ENCODE data around the gene LHFPL6. TPM values are rescaled to one million over a fixed set of nuclear protein-coding genes. Genes with fewer than 3 reads are reported as not detected.

The LHFPL6 gene
- total RNA-seq, 1 experiment from 2014 or later: 8.9 TPM

DNA sequence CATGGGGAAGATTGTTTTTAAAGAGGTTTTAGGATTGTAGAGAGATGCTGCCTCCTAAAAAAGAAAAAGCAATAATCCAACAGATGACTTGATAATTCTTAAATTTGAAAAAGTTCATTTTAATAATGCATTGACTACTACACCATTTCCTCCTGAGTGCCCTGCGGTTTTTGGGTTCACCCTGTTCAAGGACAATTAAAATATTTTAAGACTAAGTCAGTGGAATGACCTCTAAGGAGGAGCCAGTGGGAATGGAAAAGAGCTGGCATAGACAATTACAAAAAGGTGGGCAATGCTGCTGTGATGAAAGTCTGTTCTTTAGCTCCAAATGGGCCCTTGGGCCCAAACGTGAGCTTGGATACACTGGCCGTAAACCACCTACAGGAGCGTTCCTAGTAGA, 217.8 kb downstream of the LHFPL6 start:
- Mint-ChIP-seq H3K27ac (ENCODE audit: low read depth, unreplicated experiment) (no peak overlapping the region), H3K4me1 (ENCODE audit: insufficient read depth, unreplicated experiment) (no peaks in the 10 kb centered on the region), H3K4me3 (ENCODE audit: unreplicated experiment) (no peak overlapping the region), H3K9me3 (ENCODE audit: unreplicated experiment) (no peaks in the 10 kb centered on the region), H3K27me3 (ENCODE audit: insufficient read depth, unreplicated experiment) (no peaks in the 10 kb centered on the region), H3K36me3 (ENCODE audit: insufficient read depth, unreplicated experiment) (no peaks in the 10 kb centered on the region)
- TF ChIP-seq, protein P1, sequence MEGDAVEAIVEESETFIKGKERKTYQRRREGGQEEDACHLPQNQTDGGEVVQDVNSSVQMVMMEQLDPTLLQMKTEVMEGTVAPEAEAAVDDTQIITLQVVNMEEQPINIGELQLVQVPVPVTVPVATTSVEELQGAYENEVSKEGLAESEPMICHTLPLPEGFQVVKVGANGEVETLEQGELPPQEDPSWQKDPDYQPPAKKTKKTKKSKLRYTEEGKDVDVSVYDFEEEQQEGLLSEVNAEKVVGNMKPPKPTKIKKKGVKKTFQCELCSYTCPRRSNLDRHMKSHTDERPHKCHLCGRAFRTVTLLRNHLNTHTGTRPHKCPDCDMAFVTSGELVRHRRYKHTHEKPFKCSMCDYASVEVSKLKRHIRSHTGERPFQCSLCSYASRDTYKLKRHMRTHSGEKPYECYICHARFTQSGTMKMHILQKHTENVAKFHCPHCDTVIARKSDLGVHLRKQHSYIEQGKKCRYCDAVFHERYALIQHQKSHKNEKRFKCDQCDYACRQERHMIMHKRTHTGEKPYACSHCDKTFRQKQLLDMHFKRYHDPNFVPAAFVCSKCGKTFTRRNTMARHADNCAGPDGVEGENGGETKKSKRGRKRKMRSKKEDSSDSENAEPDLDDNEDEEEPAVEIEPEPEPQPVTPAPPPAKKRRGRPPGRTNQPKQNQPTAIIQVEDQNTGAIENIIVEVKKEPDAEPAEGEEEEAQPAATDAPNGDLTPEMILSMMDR (IDR thresholded peaks at IDR 0.05; ENCODE audit: unreplicated experiment): no peak
- ChIA-PET CTCF (no interaction called here), POLR2A (no interaction called here)
- BruUV-seq (replicated peaks): no TSS peak
- intact Hi-C loops (cut with micrococcal nuclease): no loop called here
- DNase-seq (ENCODE audit: unreplicated experiment): no peak

GRCh38 chr13:39381456-39381855, 221.5 kb downstream of the LHFPL6 start:
- Mint-ChIP-seq H3K4me3 (ENCODE audit: unreplicated experiment) (no peak overlapping the region), H3K4me1 (ENCODE audit: insufficient read depth, unreplicated experiment) (no peaks in the 10 kb centered on the region), H3K9me3 (ENCODE audit: unreplicated experiment) (no peaks in the 10 kb centered on the region), H3K27ac (ENCODE audit: low read depth, unreplicated experiment) (no peak overlapping the region), H3K27me3 (ENCODE audit: insufficient read depth, unreplicated experiment) (no peaks in the 10 kb centered on the region), H3K36me3 (ENCODE audit: insufficient read depth, unreplicated experiment) (no peaks in the 10 kb centered on the region)
- TF ChIP-seq, protein P1 (IDR thresholded peaks at IDR 0.05; ENCODE audit: unreplicated experiment): no peak
- POLR2A ChIA-PET: no interaction called here
- BruUV-seq (replicated peaks): no TSS peak
- intact Hi-C loops (cut with micrococcal nuclease): no loop called here
- CTCF ChIA-PET: no interaction called here
- DNase-seq (ENCODE audit: unreplicated experiment): no peak

- BruUV-seq (replicated peaks): no TSS peak
- Mint-ChIP-seq H3K36me3 (ENCODE audit: insufficient read depth, unreplicated experiment) (no peaks in the 10 kb centered on the region), H3K4me3 (ENCODE audit: unreplicated experiment) (no peak overlapping the region), H3K9me3 (ENCODE audit: unreplicated experiment) (no peaks in the 10 kb centered on the region), H3K27ac (ENCODE audit: low read depth, unreplicated experiment) (no peak overlapping the region), H3K27me3 (ENCODE audit: insufficient read depth, unreplicated experiment) (no peaks in the 10 kb centered on the region), H3K4me1 (ENCODE audit: insufficient read depth, unreplicated experiment) (no peaks in the 10 kb centered on the region)
- CTCF ChIA-PET: interaction anchor here (0.7 kb wide), 1 partner anchor 15 kb away, joined by 3 read pairs; no protein-coding TSS in a partner anchor
- intact Hi-C loops (cut with micrococcal nuclease): no loop called here
- POLR2A ChIA-PET: no interaction called here
- TF ChIP-seq, protein P1 (IDR thresholded peaks at IDR 0.05; ENCODE audit: unreplicated experiment): no peak
- no peak for DNase-seq (ENCODE audit: unreplicated experiment)
These were observed 223.0 kb downstream of the LHFPL6 start for GRCh38 chr13:39379667-39380655.

- POLR2A ChIA-PET: no interaction called here
- H3K27ac Mint-ChIP-seq (ENCODE audit: low read depth, unreplicated experiment): no peak overlapping the region
- no peaks in the 10 kb centered on the region for H3K9me3 Mint-ChIP-seq (ENCODE audit: unreplicated experiment)
- no TSS peak for BruUV-seq (replicated peaks)
- intact Hi-C loops (cut with micrococcal nuclease): no loop called here
- CTCF ChIA-PET: no interaction called here
- no peaks in the 10 kb centered on the region for H3K36me3 Mint-ChIP-seq (ENCODE audit: insufficient read depth, unreplicated experiment)
- TF ChIP-seq, protein P1 (IDR thresholded peaks at IDR 0.05; ENCODE audit: unreplicated experiment): no peak
- no peaks in the 10 kb centered on the region for H3K27me3 Mint-ChIP-seq (ENCODE audit: insufficient read depth, unreplicated experiment)
- no peak for DNase-seq (ENCODE audit: unreplicated experiment)
- no peak overlapping the region for H3K4me3 Mint-ChIP-seq (ENCODE audit: unreplicated experiment)
- H3K4me1 Mint-ChIP-seq (ENCODE audit: insufficient read depth, unreplicated experiment): no peaks in the 10 kb centered on the region
These were observed 223.9 kb downstream of the LHFPL6 start for GRCh38 chr13:39379118-39379517.

Measured in MCF 10A (cell line).